ENCODE data around the gene CAMTA1.

- TF ChIP-seq, protein P1, sequence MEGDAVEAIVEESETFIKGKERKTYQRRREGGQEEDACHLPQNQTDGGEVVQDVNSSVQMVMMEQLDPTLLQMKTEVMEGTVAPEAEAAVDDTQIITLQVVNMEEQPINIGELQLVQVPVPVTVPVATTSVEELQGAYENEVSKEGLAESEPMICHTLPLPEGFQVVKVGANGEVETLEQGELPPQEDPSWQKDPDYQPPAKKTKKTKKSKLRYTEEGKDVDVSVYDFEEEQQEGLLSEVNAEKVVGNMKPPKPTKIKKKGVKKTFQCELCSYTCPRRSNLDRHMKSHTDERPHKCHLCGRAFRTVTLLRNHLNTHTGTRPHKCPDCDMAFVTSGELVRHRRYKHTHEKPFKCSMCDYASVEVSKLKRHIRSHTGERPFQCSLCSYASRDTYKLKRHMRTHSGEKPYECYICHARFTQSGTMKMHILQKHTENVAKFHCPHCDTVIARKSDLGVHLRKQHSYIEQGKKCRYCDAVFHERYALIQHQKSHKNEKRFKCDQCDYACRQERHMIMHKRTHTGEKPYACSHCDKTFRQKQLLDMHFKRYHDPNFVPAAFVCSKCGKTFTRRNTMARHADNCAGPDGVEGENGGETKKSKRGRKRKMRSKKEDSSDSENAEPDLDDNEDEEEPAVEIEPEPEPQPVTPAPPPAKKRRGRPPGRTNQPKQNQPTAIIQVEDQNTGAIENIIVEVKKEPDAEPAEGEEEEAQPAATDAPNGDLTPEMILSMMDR (IDR thresholded peaks at IDR 0.05), result no peak
- TF ChIP-seq POLR2A (IDR thresholded peaks at IDR 0.05), result no peak
- no peak for TF ChIP-seq EP300 (IDR thresholded peaks at IDR 0.05)
- no peak for TF ChIP-seq POLR2AphosphoS5 (IDR thresholded peaks at IDR 0.05)
Measured at GRCh38 chr1:7018826-7019225, 233.6 kb downstream of the CAMTA1 start.
